HCT116 (cell line): Measurements from ENCODE around the gene RHOG.

Source experiments
- POLR2A ChIP-seq: IDR thresholded peaks from 2 replicates; pipeline ENCODE4 v1.7.0; 2011; ENCODE audit warnings: borderline replicate concordance; ENCODE audit not compliant: insufficient read depth, insufficient read length; ENCODE audit errors: extremely low read depth
- TCF7L2 ChIP-seq: IDR thresholded peaks from 2 replicates; pipeline ENCODE4 v1.7.0; 2011; ENCODE audit warnings: borderline replicate concordance, inconsistent platforms; ENCODE audit not compliant: insufficient read depth, insufficient read length; ENCODE audit errors: extremely low read depth
- TF ChIP-seq, protein P1 (sequence below), 3 experiments: fragments of 200-600 bp in 1 of 3; sonication (generic) in 1 of 3; IDR thresholded peaks in 2 of 3; conservative IDR thresholded peaks in 1 of 3; 2 replicates each; pipeline ENCODE4 v1.5.1; 2012 to 2017; ENCODE audit warnings: low read depth in 2 of 3, low read length in 2 of 3, antibody characterized with exemption in 1 of 3, borderline replicate concordance in 1 of 3, control low read depth in 1 of 3, mild to moderate bottlenecking in 1 of 3, mixed read lengths in 1 of 3, mixed run types in 1 of 3, moderate library complexity in 1 of 3; ENCODE audit not compliant: insufficient read depth in 1 of 3

DNA sequence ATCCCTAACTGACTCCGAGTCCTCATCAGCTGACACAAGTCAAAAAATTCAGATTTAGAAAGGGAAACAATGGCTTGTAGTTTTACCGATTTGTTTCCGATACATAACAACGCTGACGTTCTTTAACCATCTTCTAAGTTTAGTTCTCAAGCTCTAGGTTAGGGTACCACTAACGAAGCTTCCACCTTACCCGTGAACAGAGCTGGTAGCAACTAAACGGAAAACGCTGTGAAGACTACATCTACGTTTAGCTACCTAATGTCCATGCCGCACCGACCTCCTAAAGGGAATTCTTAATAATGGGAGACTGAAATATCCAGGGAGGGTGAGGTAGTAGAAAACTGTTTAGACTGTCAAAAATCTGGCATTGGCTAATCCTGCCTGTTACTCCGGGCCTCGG lies 44.4 kb downstream of the RHOG start:
- TF ChIP-seq POLR2A: no peak
- no peak for TF ChIP-seq TCF7L2
- TF ChIP-seq, protein P1, sequence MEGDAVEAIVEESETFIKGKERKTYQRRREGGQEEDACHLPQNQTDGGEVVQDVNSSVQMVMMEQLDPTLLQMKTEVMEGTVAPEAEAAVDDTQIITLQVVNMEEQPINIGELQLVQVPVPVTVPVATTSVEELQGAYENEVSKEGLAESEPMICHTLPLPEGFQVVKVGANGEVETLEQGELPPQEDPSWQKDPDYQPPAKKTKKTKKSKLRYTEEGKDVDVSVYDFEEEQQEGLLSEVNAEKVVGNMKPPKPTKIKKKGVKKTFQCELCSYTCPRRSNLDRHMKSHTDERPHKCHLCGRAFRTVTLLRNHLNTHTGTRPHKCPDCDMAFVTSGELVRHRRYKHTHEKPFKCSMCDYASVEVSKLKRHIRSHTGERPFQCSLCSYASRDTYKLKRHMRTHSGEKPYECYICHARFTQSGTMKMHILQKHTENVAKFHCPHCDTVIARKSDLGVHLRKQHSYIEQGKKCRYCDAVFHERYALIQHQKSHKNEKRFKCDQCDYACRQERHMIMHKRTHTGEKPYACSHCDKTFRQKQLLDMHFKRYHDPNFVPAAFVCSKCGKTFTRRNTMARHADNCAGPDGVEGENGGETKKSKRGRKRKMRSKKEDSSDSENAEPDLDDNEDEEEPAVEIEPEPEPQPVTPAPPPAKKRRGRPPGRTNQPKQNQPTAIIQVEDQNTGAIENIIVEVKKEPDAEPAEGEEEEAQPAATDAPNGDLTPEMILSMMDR (IDR thresholded peaks at IDR 0.05 in 2 of 3, conservative IDR thresholded peaks at IDR 0.05 in 1 of 3; ENCODE audit: borderline replicate concordance in 1 of 3, insufficient read depth in 1 of 3, low read depth in 2 of 3, low read length in 2 of 3): no peak
